Activated CD4-positive, alpha-beta T cell treated with anti-CD3 and anti-CD28 coated beads, Interleukin-2, Interleukin-6, amounts not matched to agents 100 ng/mL and 50 ng/mL, durations not matched to agents 16 hours and 8 hours (primary cell): ENCODE data around the gene UGT1A9.

ENCODE experiments used
- DNase-seq: peaks from one replicate; pipeline ENCODE4 v3.0.0-alpha.2; 2020

The UGT1A9 gene

DNA sequence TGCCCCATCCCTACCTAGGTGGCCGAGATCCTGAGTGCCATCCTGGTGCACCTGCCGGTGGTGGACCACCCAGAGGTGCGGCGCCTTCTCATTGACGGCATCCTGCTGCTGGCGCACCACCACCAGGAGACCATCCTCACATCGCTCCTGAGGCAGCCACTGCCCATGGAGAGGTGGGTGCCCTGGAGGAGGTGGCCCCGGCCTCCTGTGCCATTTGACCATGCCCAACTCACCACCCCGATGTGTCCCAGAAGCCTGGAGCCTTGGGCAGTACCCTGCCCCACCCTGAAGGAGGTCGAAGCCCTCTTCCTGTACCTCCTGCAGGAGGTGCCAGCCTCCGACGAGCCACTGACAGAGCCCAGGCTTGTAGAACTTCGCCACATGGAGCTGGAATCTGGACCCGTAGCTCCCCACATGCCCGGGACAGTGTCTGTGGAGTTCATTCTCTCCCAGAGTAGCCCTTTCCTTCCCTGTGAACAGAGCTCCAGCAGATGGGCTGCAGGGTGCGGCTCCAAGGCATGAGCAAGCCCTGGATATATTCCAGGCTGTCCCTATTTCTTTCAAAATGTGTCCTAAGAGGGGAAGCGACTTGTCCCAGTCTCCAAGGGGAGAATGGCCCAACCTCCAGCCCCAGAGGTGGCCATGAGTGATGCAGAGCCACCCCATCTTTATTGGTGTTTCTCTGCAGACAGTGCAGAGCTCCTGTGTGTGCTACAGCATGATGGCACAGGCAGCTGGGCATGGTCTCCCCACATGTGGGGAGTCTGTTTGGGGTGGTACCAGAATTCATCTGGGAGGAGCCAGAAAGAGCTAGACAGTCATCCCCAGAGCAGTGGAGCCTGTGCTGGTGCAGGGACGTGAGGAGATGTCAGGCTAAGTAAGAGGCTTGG, 148.4 kb downstream of the UGT1A9 start:
- no peak for DNase-seq

DNA sequence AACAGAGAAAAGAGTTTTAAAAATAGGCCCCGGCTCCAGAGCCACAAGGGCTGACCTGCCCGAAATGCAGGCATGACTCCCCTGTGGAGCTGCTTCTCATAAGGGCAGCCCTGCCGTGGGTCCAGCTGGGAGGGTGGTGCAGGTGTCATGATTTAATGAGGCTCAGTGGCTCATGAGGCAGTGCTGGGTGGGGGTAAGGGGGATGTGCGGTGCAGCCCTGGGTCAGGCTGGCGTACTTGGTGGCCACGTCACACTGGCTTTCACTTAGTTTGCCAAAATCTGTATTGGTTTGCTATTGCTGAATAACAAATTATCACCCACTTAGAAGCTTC, 149.0 kb downstream of the UGT1A9 start:
- no peak for DNase-seq

DNA sequence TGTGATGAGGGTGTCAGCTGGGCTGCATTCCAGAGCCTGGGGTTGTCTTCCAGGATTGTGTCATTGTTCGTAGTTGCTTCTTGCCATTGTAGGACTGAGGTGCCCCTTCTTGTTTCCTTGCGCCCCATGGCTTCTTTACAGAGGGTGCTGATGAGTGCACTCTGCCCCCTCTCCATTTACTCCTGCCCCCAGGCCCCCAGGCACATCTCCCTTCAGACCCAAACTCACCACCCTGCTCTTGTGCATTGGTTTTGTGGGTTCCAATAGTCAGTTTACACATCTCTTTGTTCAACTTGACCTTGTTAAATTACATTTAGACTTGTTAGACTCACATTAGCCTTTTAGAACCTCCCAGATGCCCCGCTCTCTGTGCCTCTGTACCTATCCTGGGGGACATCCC, 149.5 kb downstream of the UGT1A9 start:
- DNase-seq: no peak

DNA sequence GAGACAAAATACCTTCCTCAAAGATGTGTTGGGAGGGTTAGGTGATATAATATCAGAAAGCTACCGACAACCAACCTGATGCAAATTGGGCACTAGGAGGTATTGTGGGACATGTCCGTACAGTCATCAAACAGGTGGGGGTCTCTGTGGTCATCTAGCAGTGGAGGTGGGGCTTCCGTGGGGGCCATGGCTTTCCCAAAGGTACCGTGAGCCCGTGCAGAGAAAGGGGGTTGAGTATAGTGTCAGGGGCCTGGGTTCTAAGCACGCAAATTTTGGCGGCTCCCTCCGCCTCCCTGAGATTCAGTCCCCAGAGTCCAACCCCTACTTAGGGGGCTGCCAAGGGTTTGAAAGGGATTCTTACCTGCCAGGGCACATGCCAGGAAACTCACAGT, 150.0 kb downstream of the UGT1A9 start:
- DNase-seq: no peak

DNA sequence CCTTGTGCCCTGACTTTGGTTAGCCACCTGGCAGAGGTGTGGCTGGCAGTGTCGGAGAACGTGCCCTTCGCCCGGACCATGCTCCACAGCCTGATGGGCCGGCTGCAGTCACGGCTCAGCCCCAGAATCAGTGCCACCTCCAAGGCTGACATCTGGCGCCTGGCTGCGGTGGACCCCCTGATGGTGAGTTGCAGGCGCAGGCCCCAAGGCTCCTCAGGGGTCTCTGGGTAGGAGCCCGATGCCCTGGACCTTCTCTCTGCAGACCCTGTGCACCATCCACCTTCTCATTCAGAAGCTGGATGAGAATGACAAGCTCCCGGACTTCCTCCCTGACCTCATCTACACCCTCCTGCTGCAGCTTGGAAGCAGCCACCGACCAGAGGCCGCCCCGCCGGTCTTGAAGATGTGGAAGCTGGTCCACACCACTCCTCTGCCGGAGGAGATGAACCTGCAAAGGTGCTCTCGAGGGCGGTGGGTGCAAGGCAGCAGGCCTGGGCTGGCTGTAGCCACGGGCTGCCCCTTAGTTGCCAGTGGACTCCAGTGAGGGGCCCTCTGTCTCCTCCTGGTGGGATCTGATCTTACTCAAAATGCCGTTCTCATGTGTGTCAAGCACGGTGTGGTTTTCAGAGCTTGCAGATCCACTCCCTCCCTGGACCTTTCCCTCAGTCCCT, 150.5 kb downstream of the UGT1A9 start:
- DNase-seq: no peak
